ENCODE measurements around the gene TJP2.

GRCh38 chr9:69180200-69180599 lies 6.1 kb downstream of the TJP2 start:
- no peak for TF ChIP-seq CTCF (IDR thresholded peaks at IDR 0.05)
- TF ChIP-seq POLR2A (IDR thresholded peaks at IDR 0.05) = no peak

All from lower leg skin (tissue), 3 donors.